Liver (tissue), 3 donors: ENCODE results near the gene MALT1.

Experiments
- CTCF ChIP-seq: fragments of 150-350 bp; IDR thresholded peaks from 2 replicates; pipeline ENCODE4 v1.5.1; 2017; ENCODE audit warnings: improper control_type of control experiment, low read depth, low read length; ENCODE audit not compliant: missing input control
- EGR1 ChIP-seq, 2 donors: IDR thresholded peaks; 2 replicates each; pipeline ENCODE4 v1.6.1; 2016 to 2018; ENCODE audit warnings: antibody characterized with exemption in 2 of 2, low read depth in 2 of 2
- GABPA ChIP-seq, 2 donors: IDR thresholded peaks in 1 of 2; conservative IDR thresholded peaks in 1 of 2; 2 replicates each; pipeline ENCODE4 v1.6.1; 2016; ENCODE audit warnings: antibody characterized with exemption in 2 of 2, mild to moderate bottlenecking in 1 of 2, moderate library complexity in 1 of 2
- JUND ChIP-seq, 2 donors: IDR thresholded peaks; 2 replicates each; pipeline ENCODE4 v1.6.1; 2016; ENCODE audit warnings: antibody characterized with exemption in 2 of 2
- MAX ChIP-seq: IDR thresholded peaks from 2 replicates; pipeline ENCODE4 v1.6.1; 2016; ENCODE audit warnings: antibody characterized with exemption
- REST ChIP-seq: IDR thresholded peaks from 2 replicates; pipeline ENCODE4 v1.6.1; 2016; ENCODE audit warnings: antibody characterized with exemption, mild to moderate bottlenecking
- TAF1 ChIP-seq: conservative IDR thresholded peaks from 2 replicates; pipeline ENCODE4 v1.6.1; 2016; ENCODE audit warnings: antibody characterized with exemption, mild to moderate bottlenecking
- donor health status: healthy.
- donor health status: healthy.

- TF ChIP-seq MAX, result no peak
- TF ChIP-seq REST, result no peak
- TF ChIP-seq CTCF, result no peak
- no peak for TF ChIP-seq GABPA (IDR thresholded peaks at IDR 0.05 in 1 of 2, conservative IDR thresholded peaks at IDR 0.05 in 1 of 2)
- no peak for TF ChIP-seq JUND (IDR thresholded peaks at IDR 0.05)
- TF ChIP-seq EGR1 (IDR thresholded peaks at IDR 0.05; ENCODE audit: low read depth in 2 of 2), result no peak
- TF ChIP-seq TAF1, result no peak
Measured at GRCh38 chr18:58784601-58785137, 113.4 kb downstream of the MALT1 start.
